GM21786 (cell line): ENCODE measurements around the gene RGS7BP.
"Not testable (repeated sequence)": the region's sequence is repeated elsewhere in the genome, so short reads cannot be mapped to it uniquely, and the experiment has no call there.

Experiments
- ATAC-seq: cut with Tn5 transposase; IDR thresholded peaks from one replicate; pipeline ENCODE4 v1.9.1; 2021; ENCODE audit not compliant: unreplicated experiment

Gene RGS7BP

DNA sequence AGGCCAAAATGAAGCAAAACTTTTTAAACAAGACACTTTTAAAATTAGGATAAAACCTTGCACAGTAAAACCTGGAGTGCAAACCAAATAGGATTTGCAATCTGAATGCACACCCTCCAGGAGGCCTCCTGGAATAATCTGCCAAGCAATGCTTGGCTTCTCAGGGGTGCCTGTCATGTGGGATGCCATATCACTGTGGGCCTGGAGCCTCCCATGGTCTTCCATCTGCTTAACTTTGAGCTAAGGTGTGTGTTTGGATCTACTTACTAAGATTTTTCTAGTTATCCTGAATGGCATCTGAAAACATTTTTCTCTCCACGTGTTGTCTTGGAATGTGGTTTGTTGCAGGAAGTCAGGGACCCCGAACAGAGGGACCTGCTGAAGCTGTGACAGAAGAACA, 52.1 kb downstream of the RGS7BP start:
- no peak for ATAC-seq

DNA sequence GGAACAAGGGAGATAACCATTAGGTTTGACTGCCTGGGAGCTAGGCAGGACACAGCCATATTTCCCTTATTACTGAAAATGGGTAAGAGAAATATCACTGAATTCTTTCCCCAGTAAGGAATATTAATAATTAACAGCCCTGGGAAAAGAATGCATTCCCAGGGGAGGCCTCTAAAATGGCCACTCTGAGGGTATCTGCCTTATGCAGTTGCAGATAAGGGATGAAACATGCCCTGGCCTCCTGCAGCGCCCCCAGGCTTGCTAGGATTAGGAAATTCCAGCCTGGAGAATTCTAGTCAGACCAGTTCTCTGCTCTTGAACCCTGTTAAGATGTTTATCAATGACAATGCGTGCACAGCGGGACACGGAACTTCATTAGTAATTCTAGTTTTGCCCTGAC, 52.8 kb downstream of the RGS7BP start:
- ATAC-seq: not testable (repeated sequence)

DNA sequence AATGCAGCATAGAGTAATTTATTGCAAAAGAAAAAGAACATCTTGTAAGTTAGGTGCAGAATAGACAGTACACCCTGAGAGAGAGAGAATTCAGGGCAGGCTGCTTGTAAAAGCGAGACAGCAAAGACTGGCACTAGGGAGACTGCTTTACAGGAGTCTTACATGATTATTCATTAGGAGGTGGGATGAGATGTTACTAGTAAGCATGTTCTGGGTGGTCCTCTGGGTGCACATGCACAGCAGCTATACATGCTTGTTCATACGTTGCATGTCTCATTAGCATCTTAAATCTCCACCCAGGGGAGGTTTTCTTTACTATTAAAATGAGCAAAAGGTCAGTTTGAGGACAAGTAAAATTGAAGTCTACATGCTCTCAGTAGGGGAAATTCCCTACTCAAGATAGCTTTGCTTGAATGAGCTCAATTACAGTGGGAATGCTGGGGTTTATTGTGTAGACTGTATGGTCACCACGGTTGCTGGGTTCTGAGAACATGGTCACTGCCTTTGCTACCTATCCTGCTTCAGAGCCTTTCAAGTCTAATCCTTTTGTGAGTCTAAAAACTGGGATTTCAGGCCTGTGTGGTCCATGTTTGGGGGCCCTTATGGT, 60.6 kb downstream of the RGS7BP start:
- no peak for ATAC-seq

DNA sequence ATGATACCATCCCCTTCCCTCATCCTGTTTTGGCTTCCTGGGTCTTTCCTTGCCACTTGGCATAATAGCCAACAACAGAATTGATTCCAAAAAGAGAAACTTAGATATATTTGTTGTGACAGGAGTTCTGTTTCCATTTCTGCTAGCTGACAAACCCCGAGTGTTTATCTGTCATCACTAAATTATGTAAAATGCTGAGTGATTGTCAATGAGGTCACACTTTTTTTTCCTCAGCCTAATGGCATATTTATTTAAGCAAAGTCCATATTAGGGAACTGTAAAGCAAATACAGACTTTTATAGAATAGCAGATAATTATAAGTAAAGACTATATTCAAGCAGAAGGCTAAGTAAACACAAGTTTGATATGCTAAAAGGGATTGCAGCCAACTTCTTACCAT, 64.0 kb downstream of the RGS7BP start:
- ATAC-seq: no peak

DNA sequence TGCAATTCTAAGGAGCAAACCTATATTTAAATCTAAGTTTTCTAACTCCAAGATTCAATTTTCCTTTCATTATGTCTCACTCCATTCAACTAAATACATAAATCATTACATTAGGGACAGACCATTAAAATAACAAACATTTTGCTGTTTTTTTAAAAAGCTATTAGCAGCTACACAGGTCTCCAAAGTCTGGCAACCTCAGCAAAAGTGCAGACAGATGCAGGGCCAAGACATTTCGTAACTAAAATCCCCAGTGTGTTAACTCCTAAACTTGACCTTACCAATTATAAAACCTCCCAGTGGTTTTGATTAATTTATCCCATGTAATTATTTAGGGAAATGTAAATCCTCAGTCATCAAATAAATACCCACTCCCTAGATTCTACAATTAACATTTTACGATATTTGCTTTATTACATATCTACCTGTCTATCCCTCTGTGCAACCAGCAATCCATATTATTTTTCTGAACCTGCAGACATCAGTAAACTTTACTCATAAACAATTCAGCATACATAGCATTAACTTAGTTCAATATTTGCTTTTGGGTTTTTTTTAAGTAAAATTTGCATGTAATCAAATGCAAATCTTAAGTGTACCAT, 64.7 kb downstream of the RGS7BP start:
- no peak for ATAC-seq

DNA sequence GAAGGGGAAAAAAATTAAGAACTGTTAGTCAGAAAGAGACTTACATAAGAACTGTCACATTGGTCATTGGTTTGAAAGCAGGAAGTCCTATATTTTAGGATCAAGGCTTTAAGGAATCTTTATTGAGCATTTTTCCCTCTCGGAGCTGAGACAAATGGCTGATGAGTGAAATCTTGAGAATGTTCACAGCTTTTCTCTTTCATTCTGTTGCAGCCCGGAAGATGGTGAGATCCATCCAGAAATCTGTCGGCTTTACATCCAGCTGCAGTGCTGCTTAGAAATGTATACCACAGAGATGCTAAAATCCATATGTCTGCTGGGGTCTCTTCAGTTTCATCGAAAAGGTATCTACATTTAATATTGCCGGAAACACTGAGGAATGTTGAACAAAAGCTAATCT, 69.7 kb downstream of the RGS7BP start:
- no peak for ATAC-seq

DNA sequence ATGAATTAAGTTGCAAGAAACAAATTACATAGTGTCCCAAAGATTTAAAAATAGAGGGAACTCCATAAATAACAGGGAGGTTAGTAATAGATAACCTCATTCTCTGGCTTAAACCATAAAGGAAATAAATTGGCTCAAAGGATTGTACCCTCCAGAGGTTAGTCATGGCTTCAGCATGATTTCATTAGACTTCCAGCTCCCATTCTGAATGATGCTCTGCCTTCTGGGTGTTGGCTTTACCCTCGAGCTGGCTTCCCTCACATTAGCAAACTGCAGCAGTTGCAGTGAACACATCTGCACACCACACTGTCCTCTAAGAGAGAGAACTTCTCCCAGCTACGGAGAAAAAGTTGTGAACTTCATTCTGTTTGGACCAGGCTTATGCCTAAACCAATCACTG, 70.4 kb downstream of the RGS7BP start:
- no peak for ATAC-seq

DNA sequence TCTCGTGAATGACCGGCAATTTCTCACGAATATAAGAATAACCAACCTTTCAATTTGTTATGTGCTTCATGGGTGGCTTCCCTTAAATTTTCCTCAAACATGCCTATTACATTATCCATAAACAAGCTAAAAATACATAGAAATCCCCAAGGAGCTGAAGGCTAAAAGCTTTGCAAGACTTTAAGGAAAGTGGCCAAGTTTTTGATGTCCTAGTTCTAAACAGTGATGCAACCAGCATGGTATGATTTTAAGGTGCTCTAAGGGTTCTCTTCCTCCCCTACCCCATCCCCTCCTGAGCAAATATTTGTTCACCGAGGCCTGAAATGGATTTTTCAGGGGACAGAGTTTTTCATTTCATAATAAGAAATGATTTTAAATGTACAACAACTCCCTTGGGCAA, 79.8 kb downstream of the RGS7BP start:
- ATAC-seq: no peak

DNA sequence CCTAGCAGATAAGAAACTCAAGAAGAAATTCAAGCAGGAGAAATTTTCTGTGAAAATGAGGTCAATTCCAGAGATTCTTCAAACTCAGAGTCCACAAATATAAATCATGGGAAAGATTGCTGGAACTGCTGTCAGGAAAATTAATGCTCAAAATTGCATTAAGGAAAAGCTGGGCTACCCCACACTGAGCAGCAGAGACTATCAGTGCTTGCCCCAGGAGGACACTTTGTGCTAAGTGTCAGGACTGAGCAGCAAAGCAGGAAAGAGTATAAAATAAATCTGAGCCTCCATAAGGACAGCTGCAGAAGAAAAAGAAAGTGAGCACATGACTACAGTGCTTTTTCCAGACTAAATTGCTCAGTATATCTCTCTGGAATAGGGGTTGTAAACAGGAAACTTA, 81.6 kb downstream of the RGS7BP start:
- no peak for ATAC-seq

DNA sequence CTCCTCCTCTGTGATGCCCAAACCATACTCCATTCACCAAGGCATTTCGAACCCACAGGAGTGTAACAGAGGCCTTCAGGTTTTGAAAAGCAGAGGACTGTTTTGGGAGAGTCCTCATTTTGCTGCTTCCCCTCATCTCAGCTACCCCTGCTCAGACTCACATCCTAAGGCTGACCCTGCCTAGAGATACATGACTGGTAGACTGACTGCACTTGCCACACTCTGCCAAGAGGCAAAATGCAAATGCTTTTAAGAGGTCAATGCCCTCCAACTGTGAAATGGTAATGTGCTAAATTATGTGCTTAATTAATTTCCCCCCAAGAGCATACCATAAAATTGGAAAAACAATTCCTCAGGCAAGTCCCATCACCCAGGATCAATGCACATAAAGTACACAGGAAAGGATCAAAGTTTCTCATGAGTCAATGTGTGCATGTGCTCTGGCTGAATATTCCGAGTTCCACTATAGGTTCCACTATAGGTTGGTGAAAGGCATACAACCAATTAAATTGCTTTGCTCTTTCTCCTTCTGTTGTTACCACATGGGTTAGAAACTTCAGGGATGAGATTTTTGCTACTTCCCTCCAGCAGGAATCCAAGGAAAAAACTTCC, 87.0 kb downstream of the RGS7BP start:
- no peak for ATAC-seq

DNA sequence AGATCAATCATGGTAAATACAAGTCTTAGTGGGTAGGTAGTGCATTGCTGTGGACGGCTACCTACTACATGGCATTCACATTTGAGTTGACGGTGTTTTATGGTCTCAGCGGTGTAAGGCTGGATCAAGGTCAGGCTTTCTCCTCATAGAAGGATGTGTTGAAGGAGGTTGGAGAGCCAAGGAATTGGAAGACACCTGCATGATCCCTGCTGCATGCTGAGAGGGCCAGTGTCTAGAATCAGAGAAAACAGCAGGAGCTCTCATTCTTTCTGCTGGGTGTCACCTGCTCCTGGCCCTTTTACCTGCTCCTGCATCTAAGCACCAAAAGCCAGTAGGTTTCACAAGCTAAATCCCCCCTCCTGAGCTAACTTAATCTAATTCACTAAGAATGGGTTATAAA, 88.2 kb downstream of the RGS7BP start:
- ATAC-seq: no peak

DNA sequence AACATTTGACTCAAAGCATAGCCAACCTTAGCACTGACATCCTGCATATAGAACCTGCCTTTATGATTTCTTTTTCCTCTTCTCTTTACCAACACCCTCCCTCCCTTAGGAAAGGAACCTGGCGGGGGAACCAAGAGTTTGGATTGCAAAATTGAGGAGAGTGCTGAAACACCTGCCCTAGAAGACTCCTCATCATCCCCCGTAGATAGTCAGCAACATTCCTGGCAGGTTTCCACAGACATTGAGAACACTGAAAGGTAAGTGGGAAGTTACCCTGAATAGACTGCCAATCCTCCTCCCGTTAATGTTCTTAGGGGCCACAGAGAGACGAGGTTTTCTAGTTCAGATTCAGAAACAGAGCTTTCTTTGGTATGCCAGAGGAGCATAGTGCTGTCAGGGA, 88.8 kb downstream of the RGS7BP start:
- no peak for ATAC-seq

DNA sequence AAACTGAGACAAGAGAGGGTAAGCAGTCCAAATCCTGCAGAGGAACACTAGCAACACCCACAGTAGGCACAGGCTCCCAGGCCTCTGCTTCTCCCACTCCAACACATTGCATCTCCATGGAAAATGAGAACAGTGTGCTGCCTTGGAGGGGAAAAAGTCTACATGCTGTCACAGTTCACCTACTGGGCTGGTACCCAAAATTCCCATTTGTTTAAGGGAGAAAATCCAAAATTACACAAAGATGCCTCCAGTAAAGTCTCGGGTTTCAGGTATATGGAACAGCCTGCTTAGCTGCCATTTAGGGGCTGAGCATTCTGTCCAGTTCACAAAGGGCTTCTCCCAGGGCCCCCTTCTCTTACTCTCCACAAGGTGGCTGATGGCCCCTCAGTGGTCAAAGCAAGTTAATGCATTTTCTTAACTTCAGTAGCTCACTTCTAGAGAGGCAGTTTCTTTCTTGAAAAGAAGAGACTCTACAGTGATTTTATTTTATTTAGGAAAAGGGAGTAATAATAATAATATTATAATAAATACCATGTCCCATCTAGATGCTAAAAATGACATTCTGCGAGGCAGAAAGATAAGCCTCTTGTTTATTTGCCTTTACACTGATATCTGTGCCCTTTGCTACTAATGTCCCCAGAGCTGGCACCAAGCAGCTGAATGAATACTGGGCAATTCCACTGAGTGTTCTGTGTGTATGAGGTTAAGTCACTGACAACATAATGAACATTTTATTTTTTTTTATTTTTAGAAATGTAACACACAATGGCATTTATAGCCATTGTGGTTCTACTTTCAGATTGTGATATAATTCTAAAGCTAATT, 89.4 kb downstream of the RGS7BP start:
- no peak for ATAC-seq

DNA sequence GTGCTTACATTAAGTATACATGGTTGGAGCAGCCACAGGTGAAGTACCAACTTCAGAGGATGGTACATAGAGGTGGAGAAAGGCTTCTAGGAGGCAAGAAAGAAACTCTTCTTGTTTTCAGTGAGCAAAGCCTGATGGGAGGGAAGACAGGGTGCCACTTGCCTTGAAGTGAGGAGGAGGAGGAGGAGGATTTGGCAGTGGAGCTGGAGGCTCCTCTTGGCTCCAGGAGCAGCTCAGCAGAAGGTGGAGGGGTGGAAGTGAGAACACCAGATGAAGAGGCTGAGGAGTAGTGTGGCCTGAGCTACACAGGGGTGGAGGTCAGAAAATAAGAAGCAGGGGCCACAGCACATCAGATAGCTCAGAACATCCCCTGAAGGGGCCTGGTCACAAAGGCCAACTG, 93.4 kb downstream of the RGS7BP start:
- no peak for ATAC-seq

DNA sequence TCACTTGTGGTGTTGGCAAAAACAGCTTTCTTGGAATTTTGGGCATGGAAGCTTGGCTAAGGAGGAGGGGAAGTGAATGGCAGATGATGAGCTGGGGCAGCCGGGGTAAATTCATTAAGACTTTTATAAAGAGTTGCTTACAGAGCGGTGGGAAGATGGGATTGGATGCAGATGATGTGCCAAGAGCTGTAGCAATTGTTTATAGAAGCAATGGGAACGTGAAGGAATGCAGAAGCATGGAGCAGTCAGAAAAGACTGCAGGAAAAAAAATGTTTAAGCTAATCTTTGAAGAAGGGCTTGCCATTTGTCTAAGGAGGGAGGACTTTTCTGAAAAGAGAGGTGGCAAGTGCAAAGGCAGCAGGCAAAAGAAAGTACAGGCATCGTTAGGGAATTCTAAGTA, 97.9 kb downstream of the RGS7BP start:
- no peak for ATAC-seq

DNA sequence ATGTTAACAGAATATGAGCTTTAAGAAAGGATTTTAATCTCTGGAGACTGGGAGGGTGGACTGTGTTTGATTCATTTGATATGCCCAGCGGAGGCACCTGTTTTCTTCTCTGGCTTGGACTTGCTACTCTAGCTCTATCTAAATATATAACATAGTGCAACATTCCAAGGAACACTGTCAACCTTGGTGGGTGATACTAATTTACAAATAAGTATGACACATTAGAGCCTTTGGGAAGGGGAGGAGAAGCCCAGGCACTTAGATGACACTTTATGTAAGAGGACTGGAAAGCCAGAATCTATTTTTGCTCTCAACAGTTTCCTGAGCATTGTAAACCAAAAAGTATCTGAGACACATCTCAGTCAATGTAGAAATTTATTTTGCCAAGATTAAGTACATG, 101.1 kb downstream of the RGS7BP start:
- ATAC-seq: no peak

DNA sequence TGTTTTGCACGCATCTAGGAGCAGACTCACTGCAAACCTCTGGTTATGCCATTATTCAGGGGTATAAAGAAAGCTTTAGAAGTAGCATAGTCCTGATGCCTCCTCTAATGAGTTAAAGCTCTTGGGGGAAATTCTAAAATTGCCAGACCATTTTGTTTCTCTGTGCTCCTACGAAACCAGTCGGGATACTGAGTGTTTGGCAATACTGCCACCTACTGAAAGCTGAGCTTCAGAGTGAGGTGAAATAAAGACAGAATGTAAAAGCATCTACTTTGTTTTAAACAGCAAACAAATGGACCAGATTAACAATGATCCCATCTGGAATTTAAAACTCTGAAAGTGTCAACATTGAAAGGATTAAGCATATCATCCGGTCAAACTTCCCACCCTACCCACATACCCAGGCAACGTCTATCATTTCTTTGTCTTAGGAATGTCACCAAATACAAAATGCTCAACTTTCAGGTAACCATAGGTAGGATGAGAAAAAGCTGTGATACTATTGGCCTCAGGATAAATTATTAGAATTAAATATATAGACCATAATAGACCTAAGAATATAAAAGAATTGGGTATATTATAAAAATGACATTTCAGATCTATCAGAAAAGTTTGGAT, 106.6 kb downstream of the RGS7BP start:
- no peak for ATAC-seq

DNA sequence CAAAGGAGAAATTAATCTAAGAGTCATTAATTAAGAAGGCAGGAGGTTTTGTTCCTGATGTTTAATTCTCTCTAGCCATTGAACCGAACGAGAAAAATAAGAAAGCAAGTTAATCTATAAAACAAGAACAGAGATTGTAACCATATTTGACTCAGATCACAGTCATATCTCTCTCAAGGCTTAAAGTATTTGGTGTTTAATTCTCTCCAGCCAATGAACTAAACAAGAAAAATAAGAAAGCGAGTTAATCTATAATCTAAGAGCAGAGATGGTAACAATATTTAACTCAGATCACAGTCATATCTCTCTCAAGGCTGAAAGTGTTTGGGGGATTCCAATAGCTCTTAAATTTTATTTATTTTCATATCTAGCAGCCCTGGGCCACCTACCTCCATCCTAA, 110.1 kb downstream of the RGS7BP start:
- peak; percentile 68 for ATAC-seq

DNA sequence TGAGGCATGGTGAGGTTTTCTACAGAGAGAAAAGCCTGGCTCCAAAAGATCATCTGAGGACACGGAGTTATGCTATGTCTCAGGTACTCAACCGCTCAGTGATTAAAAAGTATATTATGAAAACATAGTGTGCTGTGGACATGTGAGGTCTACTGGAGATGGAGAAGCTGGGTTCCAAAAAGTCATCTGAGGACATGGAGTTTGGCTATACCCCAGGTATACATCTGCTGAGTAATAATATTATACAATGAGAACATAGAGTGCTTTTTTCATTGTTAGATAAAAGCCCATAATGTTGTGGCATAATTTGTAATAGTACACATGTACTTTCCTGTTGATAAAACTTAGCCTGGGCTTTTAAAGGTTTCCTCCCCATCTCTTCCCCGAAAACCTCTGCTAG, 113.8 kb downstream of the RGS7BP start:
- no peak for ATAC-seq

DNA sequence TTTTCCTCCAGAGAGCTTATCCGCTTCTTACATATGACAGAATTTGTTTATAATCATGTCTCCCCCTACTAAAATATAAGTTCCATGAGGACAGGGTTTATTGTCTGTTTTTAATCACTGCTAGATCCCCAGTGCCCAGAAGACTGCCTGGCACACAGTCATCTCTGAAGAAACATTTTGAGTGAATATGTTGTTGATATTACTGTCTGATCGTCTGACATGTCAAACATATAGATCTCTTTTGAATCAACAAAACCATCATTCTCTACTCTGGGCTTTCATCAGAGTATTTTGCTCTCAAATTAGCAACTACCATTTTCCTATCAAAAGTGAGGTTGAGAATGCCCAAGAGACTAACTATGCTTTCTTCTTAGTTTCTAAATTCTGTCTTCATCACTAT, 117.2 kb downstream of the RGS7BP start:
- no peak for ATAC-seq

DNA sequence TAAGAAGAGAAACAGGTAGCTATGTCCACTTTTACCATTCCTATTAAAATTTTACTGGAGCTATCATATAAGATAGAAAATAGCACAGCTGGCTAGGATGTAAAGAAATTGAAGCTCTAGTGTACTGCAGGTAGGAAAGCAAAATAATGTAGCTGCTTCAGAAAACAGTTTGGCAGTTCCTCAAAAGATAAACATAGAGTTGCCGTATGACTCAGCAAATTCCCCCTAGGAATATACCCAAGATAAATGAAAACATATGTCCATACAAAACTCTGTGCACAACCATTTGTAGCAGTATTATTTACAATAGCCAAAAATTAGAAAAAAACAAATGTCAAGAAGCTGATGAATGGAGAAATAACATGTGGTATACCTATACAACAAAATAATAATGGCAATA, 119.9 kb downstream of the RGS7BP start:
- no peak for ATAC-seq

DNA sequence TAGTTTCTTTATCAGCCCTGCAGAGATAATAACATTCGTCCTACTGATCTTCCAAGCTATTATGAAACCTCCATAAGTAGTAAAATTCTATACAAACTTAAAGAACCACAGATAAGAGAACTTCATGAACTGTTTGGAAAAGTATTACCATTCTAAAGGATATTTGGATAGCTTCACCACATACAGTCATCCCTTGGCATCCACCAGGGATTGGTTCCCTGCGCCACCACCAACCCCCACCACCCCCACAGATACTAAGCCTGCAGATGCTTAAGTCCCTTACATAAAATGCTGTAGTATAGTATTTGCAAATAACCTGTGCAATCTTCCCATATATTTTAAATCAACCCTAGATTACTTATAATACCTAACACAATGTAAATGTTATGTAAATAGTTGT, 123.1 kb downstream of the RGS7BP start:
- no peak for ATAC-seq
